ENCODE results near the gene HHAT.

Gene HHAT

GRCh38 chr1:210344706-210345105 is 16.0 kb downstream of the HHAT start:
- H3K4me1 ChIP-seq (ENCODE audit: insufficient read depth, low read length, poor library complexity, severe bottlenecking), result peaks cover 55% of the 10 kb centered on the region
- H3K9ac ChIP-seq (ENCODE audit: low read depth, low read length, poor library complexity, severe bottlenecking), result no peak overlapping the region
- H3K9me3 ChIP-seq (ENCODE audit: insufficient read depth, low read depth, low read length), result no peaks in the 10 kb centered on the region
- no peaks in the 10 kb centered on the region for H3K9me2 ChIP-seq (replicated peaks; ENCODE audit: low read depth, low read length)
- H3K27me3 ChIP-seq (ENCODE audit: insufficient read depth, low read length, poor library complexity, severe bottlenecking), result no peaks in the 10 kb centered on the region
- H2AFZ ChIP-seq (ENCODE audit: low read length), result no peak overlapping the region
- TF ChIP-seq EZH2phosphoT487 (IDR thresholded peaks at IDR 0.05; ENCODE audit: borderline replicate concordance) (no peak), CTCF (conservative IDR thresholded peaks at IDR 0.05; ENCODE audit: low read length) (no peak)
- H3K4me3 ChIP-seq (ENCODE audit: low read length, poor library complexity, severe bottlenecking), result no peak overlapping the region
- H3K4me2 ChIP-seq (ENCODE audit: low read depth, low read length, poor library complexity, severe bottlenecking), result no peak overlapping the region
- H3K79me2 ChIP-seq (ENCODE audit: insufficient read depth, low read length), result no peaks in the 10 kb centered on the region
- no peaks in the 10 kb centered on the region for H3K36me3 ChIP-seq (ENCODE audit: insufficient read depth, low read length)
- no peaks in the 10 kb centered on the region for H4K20me1 ChIP-seq (ENCODE audit: insufficient read depth, low read length, poor library complexity, severe bottlenecking)
- H3F3A ChIP-seq (ENCODE audit: low read depth), result no peaks in the 10 kb centered on the region

- no peaks in the 10 kb centered on the region for H3K36me3 ChIP-seq (ENCODE audit: insufficient read depth, low read length)
- H3F3A ChIP-seq (ENCODE audit: low read depth), result no peaks in the 10 kb centered on the region
- no peaks in the 10 kb centered on the region for H4K20me1 ChIP-seq (ENCODE audit: insufficient read depth, low read length, poor library complexity, severe bottlenecking)
- no peak overlapping the region for H2AFZ ChIP-seq (ENCODE audit: low read length)
- no peaks in the 10 kb centered on the region for H3K9me3 ChIP-seq (ENCODE audit: insufficient read depth, low read depth, low read length)
- peaks cover 31% of the 10 kb centered on the region for H3K4me1 ChIP-seq (ENCODE audit: insufficient read depth, low read length, poor library complexity, severe bottlenecking)
- H3K9me2 ChIP-seq (replicated peaks; ENCODE audit: low read depth, low read length), result no peaks in the 10 kb centered on the region
- no peaks in the 10 kb centered on the region for H3K27me3 ChIP-seq (ENCODE audit: insufficient read depth, low read length, poor library complexity, severe bottlenecking)
- no peaks in the 10 kb centered on the region for H3K79me2 ChIP-seq (ENCODE audit: insufficient read depth, low read length)
- no peak overlapping the region for H3K4me2 ChIP-seq (ENCODE audit: low read depth, low read length, poor library complexity, severe bottlenecking)
- TF ChIP-seq EZH2phosphoT487 (IDR thresholded peaks at IDR 0.05; ENCODE audit: borderline replicate concordance), result no peak
- no peak for TF ChIP-seq CTCF (conservative IDR thresholded peaks at IDR 0.05; ENCODE audit: low read length)
- no peak overlapping the region for H3K4me3 ChIP-seq (ENCODE audit: low read length, poor library complexity, severe bottlenecking)
- no peak overlapping the region for H3K9ac ChIP-seq (ENCODE audit: low read depth, low read length, poor library complexity, severe bottlenecking)
Measured at GRCh38 chr1:210347112-210347511, 18.4 kb downstream of the HHAT start.

- H3K27me3 ChIP-seq (ENCODE audit: insufficient read depth, low read length, poor library complexity, severe bottlenecking), result no peaks in the 10 kb centered on the region
Measured at GRCh38 chr1:210351496-210351895, 22.8 kb downstream of the HHAT start.

More at GRCh38 chr1:210351496-210351895, 22.8 kb downstream of the HHAT start:
- H2AFZ ChIP-seq (ENCODE audit: low read length), result no peak overlapping the region
- no peaks in the 10 kb centered on the region for H3F3A ChIP-seq (ENCODE audit: low read depth)
- H3K4me3 ChIP-seq (ENCODE audit: low read length, poor library complexity, severe bottlenecking), result no peak overlapping the region
- TF ChIP-seq EZH2phosphoT487 (IDR thresholded peaks at IDR 0.05; ENCODE audit: borderline replicate concordance) (no peak), CTCF (conservative IDR thresholded peaks at IDR 0.05; ENCODE audit: low read length) (no peak)
- no peaks in the 10 kb centered on the region for H3K9me3 ChIP-seq (ENCODE audit: insufficient read depth, low read depth, low read length)
- no peak overlapping the region for H3K4me2 ChIP-seq (ENCODE audit: low read depth, low read length, poor library complexity, severe bottlenecking)
- H3K9me2 ChIP-seq (replicated peaks; ENCODE audit: low read depth, low read length), result no peaks in the 10 kb centered on the region
- H3K4me1 ChIP-seq (ENCODE audit: insufficient read depth, low read length, poor library complexity, severe bottlenecking), result peaks cover 9% of the 10 kb centered on the region
- no peaks in the 10 kb centered on the region for H3K79me2 ChIP-seq (ENCODE audit: insufficient read depth, low read length)
- no peaks in the 10 kb centered on the region for H3K36me3 ChIP-seq (ENCODE audit: insufficient read depth, low read length)
- no peaks in the 10 kb centered on the region for H4K20me1 ChIP-seq (ENCODE audit: insufficient read depth, low read length, poor library complexity, severe bottlenecking)
- H3K9ac ChIP-seq (ENCODE audit: low read depth, low read length, poor library complexity, severe bottlenecking), result no peak overlapping the region

Data from Loucy (cell line).